Fibroblast of gingiva (primary cell): Measurements from ENCODE around the gene FRMD8.
A peak's percentile ranks its signal among the peaks of the same experiment; 100 is the strongest.
"Not testable (repeated sequence)": the region's sequence is repeated elsewhere in the genome, so short reads cannot be mapped to it uniquely, and the experiment has no call there.

Experiments used
- DNase-seq: peaks from one replicate; pipeline ENCODE4 v3.0.0-alpha.2; 2011; ENCODE audit warnings: low read depth

The FRMD8 gene

GRCh38 chr11:65436412-65437032, 50.1 kb downstream of the FRMD8 start:
- DNase-seq, result peak; percentile 75

- DNase-seq, result peak; percentile 68
Observed at GRCh38 chr11:65437436-65438227, 51.2 kb downstream of the FRMD8 start.

GRCh38 chr11:65438257-65439151, 52.1 kb downstream of the FRMD8 start:
- peak; percentile 65 for DNase-seq

GRCh38 chr11:65439331-65440181, 53.1 kb downstream of the FRMD8 start:
- peak; percentile 70 for DNase-seq

GRCh38 chr11:65440831-65441499, 54.5 kb downstream of the FRMD8 start:
- DNase-seq, result peak; percentile 72

- peak; percentile 63 for DNase-seq
Observed at GRCh38 chr11:65442842-65443331, 56.5 kb downstream of the FRMD8 start.

GRCh38 chr11:65444314-65445051, 58.0 kb downstream of the FRMD8 start:
- DNase-seq, result peak; percentile 72

GRCh38 chr11:65445101-65445603, 58.7 kb downstream of the FRMD8 start:
- DNase-seq, result peak; percentile 76

- DNase-seq, result peak; percentile 85
Observed at GRCh38 chr11:65445604-65446445, 59.4 kb downstream of the FRMD8 start.

GRCh38 chr11:65446446-65447277, 60.2 kb downstream of the FRMD8 start:
- no peak for DNase-seq

- no peak for DNase-seq
Observed at GRCh38 chr11:65448074-65448417, 61.6 kb downstream of the FRMD8 start.

- peak; percentile 89 for DNase-seq
Observed at GRCh38 chr11:65448418-65449105, 62.1 kb downstream of the FRMD8 start.

- not testable (repeated sequence) for DNase-seq
Observed at GRCh38 chr11:65451301-65451700, 64.9 kb downstream of the FRMD8 start.

GRCh38 chr11:65452259-65452658, 65.8 kb downstream of the FRMD8 start:
- not testable (repeated sequence) for DNase-seq

GRCh38 chr11:65452806-65453490, 66.5 kb downstream of the FRMD8 start:
- peak; percentile 87 for DNase-seq

GRCh38 chr11:65454311-65454695, 67.9 kb downstream of the FRMD8 start:
- DNase-seq, result peak; percentile 48
